ENCODE data around the gene DRD5. TPM values are rescaled to one million over a fixed set of nuclear protein-coding genes. Genes with fewer than 3 reads are reported as not detected.

The DRD5 gene
- total RNA-seq, 4 donors from 2014 or later, result not detected

- TF ChIP-seq CTCF (IDR thresholded peaks at IDR 0.05 in 4 of 5, conservative IDR thresholded peaks at IDR 0.05 in 1 of 5) (no peak), POLR2A (IDR thresholded peaks at IDR 0.05) (no peak)
- Histone ChIP-seq H3K4me1 (no peaks in the 10 kb centered on the region), H3K27me3 (no peaks in the 10 kb centered on the region), H3K4me3 (no peak overlapping the region), H3K36me3 (no peaks in the 10 kb centered on the region), H3K27ac (no peak overlapping the region), H3K9me3 (no peaks in the 10 kb centered on the region)
- DNase-seq, result no peak
- intact Hi-C loops (cut with DNase I; ENCODE audit: low total_unique reads) (no loop called here), in situ Hi-C loops (cut with MboI; ENCODE audit: low sequenced_read_pairs in 4 of 4) (no loop called here)
- ATAC-seq, result no peak
Observed at GRCh38 chr4:9826551-9826950, 45.1 kb downstream of the DRD5 start.

GRCh38 chr4:9832640-9833039 lies 51.2 kb downstream of the DRD5 start:
- TF ChIP-seq POLR2A (IDR thresholded peaks at IDR 0.05) (no peak), CTCF (IDR thresholded peaks at IDR 0.05 in 4 of 5, conservative IDR thresholded peaks at IDR 0.05 in 1 of 5) (no peak)
- Histone ChIP-seq H3K27ac (no peak overlapping the region), H3K36me3 (no peaks in the 10 kb centered on the region), H3K9me3 (no peaks in the 10 kb centered on the region), H3K4me1 (no peaks in the 10 kb centered on the region), H3K27me3 (no peaks in the 10 kb centered on the region), H3K4me3 (no peak overlapping the region)
- ATAC-seq (no peak), DNase-seq (no peak)
- intact Hi-C loops (cut with DNase I; ENCODE audit: low total_unique reads) (no loop called here), in situ Hi-C loops (cut with MboI; ENCODE audit: low sequenced_read_pairs in 4 of 4) (no loop called here)

GRCh38 chr4:9833421-9833820 lies 52.0 kb downstream of the DRD5 start:
- H3K27me3 ChIP-seq, result no peaks in the 10 kb centered on the region
- H3K4me3 ChIP-seq, result no peak overlapping the region
- no peak for ATAC-seq
- intact Hi-C loops (cut with DNase I; ENCODE audit: low total_unique reads), result no loop called here
- no peak overlapping the region for H3K27ac ChIP-seq
- no peak for DNase-seq
- TF ChIP-seq CTCF (IDR thresholded peaks at IDR 0.05 in 4 of 5, conservative IDR thresholded peaks at IDR 0.05 in 1 of 5) (no peak), POLR2A (IDR thresholded peaks at IDR 0.05) (no peak)
- H3K4me1 ChIP-seq, result no peaks in the 10 kb centered on the region
- H3K36me3 ChIP-seq, result no peaks in the 10 kb centered on the region
- no peaks in the 10 kb centered on the region for H3K9me3 ChIP-seq
- in situ Hi-C loops (cut with MboI; ENCODE audit: low sequenced_read_pairs in 4 of 4), result no loop called here

Other genes starting within 250 kb of the DRD5 start
- under 1 TPM; 0.19 to 0.89 (median 0.62) TPM for gene SLC2A9, start 239.9 kb downstream of the DRD5 start, total RNA-seq

Measured in gastrocnemius medialis (tissue), 4 donors.